GM23248 (cell line): ENCODE measurements around the gene COL6A5.

Experiments
- EZH2 ChIP-seq: fragments of 200-600 bp; sonication (generic); IDR thresholded peaks from 2 replicates; pipeline ENCODE4 v1.6.1; 2018; ENCODE audit warnings: antibody characterized with exemption, mild to moderate bottlenecking; ENCODE audit not compliant: insufficient read depth, poor library complexity, severe bottlenecking
- EZH2phosphoT487 ChIP-seq: fragments of 200-600 bp; sonication (generic); IDR thresholded peaks from 2 replicates; pipeline ENCODE4 v1.6.1; 2018; ENCODE audit warnings: antibody characterized with exemption, moderate library complexity, mild to moderate bottlenecking, low read depth; ENCODE audit not compliant: insufficient read depth

- TF ChIP-seq EZH2 (no peak), EZH2phosphoT487 (no peak)
These were observed 146.0 kb downstream of the COL6A5 start for GRCh38 chr3:130491431-130491830.
